Upper lobe of left lung (tissue), 4 donors: ENCODE results near the gene CHCHD3.

Experiments
- EP300 ChIP-seq, 4 donors: sonication (generic); formaldehyde crosslinking; IDR thresholded peaks; one replicate each; pipeline ENCODE4 v1.5.1; 2017; ENCODE audit warnings: antibody characterized with exemption in 4 of 4, control low read depth in 2 of 4
- POLR2A ChIP-seq, 4 donors: fragments of 450-650 bp; IDR thresholded peaks; one replicate each; pipeline ENCODE4 v1.5.1; 2016 to 2017; ENCODE audit warnings: antibody characterized with exemption in 4 of 4, mild to moderate bottlenecking in 2 of 4
- TF ChIP-seq, protein P1 (sequence below), 6 experiments: fragments of 450-650 bp in 4 of 6; fragments of 200-600 bp in 2 of 6; sonication (generic) in 2 of 6; IDR thresholded peaks; one replicate each; pipeline ENCODE4 v1.5.1; 2016 to 2019; ENCODE audit warnings: antibody characterized with exemption in 6 of 6

DNA sequence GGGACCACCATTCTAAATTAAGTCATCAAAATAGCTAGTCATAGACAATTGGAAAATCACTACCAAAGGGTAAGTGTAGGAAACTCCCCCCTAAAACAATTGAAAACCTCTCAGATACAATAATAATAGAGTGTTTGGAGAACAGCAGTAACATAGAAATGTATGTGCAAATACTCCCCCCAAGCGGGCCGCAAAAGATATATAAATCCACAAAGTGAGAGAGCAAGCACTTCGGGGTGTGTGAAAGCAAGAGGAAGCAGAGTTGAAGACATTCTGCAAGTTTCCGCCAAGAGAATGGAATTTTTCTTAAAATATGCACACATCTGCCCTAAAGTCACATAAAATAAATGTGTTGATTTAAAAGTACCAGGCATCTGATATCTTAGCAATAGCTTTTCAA, 33.3 kb downstream of the CHCHD3 start:
- TF ChIP-seq, protein P1, sequence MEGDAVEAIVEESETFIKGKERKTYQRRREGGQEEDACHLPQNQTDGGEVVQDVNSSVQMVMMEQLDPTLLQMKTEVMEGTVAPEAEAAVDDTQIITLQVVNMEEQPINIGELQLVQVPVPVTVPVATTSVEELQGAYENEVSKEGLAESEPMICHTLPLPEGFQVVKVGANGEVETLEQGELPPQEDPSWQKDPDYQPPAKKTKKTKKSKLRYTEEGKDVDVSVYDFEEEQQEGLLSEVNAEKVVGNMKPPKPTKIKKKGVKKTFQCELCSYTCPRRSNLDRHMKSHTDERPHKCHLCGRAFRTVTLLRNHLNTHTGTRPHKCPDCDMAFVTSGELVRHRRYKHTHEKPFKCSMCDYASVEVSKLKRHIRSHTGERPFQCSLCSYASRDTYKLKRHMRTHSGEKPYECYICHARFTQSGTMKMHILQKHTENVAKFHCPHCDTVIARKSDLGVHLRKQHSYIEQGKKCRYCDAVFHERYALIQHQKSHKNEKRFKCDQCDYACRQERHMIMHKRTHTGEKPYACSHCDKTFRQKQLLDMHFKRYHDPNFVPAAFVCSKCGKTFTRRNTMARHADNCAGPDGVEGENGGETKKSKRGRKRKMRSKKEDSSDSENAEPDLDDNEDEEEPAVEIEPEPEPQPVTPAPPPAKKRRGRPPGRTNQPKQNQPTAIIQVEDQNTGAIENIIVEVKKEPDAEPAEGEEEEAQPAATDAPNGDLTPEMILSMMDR (IDR thresholded peaks at IDR 0.05) = no peak
- TF ChIP-seq EP300 (IDR thresholded peaks at IDR 0.05) = no peak
- TF ChIP-seq POLR2A (IDR thresholded peaks at IDR 0.05) = no peak
